Ishikawa (cell line): ENCODE results near the gene ADCY2.

Source experiments
- CEBPB ChIP-seq: IDR thresholded peaks from 2 replicates; pipeline ENCODE4 v1.6.1; 2012
- CREB1 ChIP-seq: IDR thresholded peaks from 2 replicates; pipeline ENCODE4 v1.6.1; 2012; ENCODE audit warnings: low read depth
- EGR1 ChIP-seq: IDR thresholded peaks from 2 replicates; pipeline ENCODE4 v1.6.1; 2012
- EP300 ChIP-seq: IDR thresholded peaks from 2 replicates; pipeline ENCODE4 v1.6.1; 2012; ENCODE audit warnings: borderline replicate concordance
- FOXM1 ChIP-seq: IDR thresholded peaks from 2 replicates; pipeline ENCODE4 v1.6.1; 2012; ENCODE audit warnings: low read depth, borderline replicate concordance
- NFIC ChIP-seq: IDR thresholded peaks from 2 replicates; pipeline ENCODE4 v1.6.1; 2012
- RAD21 ChIP-seq: IDR thresholded peaks from 2 replicates; pipeline ENCODE4 v1.6.1; 2012; ENCODE audit warnings: low read depth
- TAF1 ChIP-seq: IDR thresholded peaks from 2 replicates; pipeline ENCODE4 v1.6.1; 2012; ENCODE audit warnings: low read depth, mild to moderate bottlenecking
- TCF12 ChIP-seq: IDR thresholded peaks from 2 replicates; pipeline ENCODE4 v1.6.1; 2012; ENCODE audit warnings: low read depth
- TEAD4 ChIP-seq: IDR thresholded peaks from 2 replicates; pipeline ENCODE4 v1.6.1; 2012
- YY1 ChIP-seq: IDR thresholded peaks from 2 replicates; pipeline ENCODE4 v1.6.1; 2012; ENCODE audit warnings: low read depth
- ZBTB7A ChIP-seq: IDR thresholded peaks from 2 replicates; pipeline ENCODE4 v1.6.1; 2012; ENCODE audit warnings: low read depth
- TF ChIP-seq, protein P1 (sequence below): IDR thresholded peaks from 2 replicates; pipeline ENCODE4 v1.6.1; 2012; ENCODE audit warnings: low read depth, mild to moderate bottlenecking
- TF ChIP-seq, protein P2 (sequence below): IDR thresholded peaks from 2 replicates; pipeline ENCODE4 v1.6.1; 2012
- TF ChIP-seq, protein P3 (sequence below): IDR thresholded peaks from 2 replicates; pipeline ENCODE4 v1.6.1; 2012

Gene ADCY2

DNA sequence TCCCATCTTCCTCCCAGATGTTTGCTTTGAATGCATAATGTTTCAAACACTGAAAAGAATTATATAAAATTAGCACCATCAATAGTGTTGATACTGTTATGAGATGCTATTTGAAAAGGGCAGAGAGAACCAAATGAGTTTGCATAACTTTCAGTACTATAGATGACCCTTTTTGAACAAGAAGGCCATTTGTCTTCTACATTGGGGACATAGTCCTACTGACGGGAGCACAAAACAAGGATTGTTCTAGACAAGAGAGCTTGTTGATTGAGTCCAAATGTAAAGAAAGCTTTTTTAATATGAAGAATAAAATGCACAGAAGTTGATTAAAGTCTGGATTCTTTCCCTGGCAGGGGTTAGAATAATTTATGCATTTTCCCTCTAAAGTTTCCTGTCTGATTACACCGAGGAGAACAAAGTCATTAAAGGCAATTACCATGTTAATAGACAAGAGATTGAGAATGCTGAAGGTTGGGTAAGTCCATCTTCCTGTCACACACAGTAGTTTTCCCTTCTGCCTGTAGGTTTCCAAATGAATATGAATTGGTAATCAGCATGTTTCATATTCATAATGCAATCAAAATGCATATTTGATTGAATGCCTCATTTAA lies 32.8 kb upstream of the ADCY2 start:
- TF ChIP-seq, protein P1, sequence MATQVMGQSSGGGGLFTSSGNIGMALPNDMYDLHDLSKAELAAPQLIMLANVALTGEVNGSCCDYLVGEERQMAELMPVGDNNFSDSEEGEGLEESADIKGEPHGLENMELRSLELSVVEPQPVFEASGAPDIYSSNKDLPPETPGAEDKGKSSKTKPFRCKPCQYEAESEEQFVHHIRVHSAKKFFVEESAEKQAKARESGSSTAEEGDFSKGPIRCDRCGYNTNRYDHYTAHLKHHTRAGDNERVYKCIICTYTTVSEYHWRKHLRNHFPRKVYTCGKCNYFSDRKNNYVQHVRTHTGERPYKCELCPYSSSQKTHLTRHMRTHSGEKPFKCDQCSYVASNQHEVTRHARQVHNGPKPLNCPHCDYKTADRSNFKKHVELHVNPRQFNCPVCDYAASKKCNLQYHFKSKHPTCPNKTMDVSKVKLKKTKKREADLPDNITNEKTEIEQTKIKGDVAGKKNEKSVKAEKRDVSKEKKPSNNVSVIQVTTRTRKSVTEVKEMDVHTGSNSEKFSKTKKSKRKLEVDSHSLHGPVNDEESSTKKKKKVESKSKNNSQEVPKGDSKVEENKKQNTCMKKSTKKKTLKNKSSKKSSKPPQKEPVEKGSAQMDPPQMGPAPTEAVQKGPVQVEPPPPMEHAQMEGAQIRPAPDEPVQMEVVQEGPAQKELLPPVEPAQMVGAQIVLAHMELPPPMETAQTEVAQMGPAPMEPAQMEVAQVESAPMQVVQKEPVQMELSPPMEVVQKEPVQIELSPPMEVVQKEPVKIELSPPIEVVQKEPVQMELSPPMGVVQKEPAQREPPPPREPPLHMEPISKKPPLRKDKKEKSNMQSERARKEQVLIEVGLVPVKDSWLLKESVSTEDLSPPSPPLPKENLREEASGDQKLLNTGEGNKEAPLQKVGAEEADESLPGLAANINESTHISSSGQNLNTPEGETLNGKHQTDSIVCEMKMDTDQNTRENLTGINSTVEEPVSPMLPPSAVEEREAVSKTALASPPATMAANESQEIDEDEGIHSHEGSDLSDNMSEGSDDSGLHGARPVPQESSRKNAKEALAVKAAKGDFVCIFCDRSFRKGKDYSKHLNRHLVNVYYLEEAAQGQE: no peak

DNA sequence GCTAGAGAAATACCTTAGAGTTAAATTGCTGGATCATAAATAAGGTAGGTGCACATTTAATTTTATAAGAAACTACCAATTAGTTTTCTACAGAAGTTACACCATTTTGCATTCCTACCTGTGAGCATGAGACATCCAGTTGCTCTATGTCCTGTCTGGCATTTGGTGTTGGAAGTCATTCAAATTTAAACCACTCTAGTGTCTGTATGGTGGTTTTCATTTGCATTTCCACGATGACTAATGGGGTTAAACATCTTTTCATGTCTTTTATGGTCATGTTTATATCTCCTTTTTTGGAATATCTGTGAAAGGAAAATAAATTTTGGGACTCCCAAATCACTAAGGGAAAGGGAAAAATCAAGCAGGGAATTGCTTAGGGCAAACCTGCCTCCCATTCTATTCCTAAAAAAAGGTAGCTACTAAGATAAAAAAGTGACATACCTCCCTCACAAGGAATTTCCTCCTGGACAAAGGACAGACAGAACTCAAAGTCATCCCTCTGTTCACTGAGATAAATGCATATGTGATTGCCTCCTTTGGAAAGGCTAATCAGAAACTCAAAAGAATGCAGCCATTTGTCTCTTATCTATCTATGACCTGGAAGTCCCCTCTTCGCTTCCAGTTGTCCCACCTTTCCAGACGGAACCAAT lies 31.6 kb upstream of the ADCY2 start:
- TF ChIP-seq TEAD4 (no peak), YY1 (no peak), CEBPB (no peak), EGR1 (no peak), ZBTB7A (no peak), CREB1 (no peak), TCF12 (no peak), EP300 (no peak), FOXM1 (no peak), RAD21 (no peak), NFIC (no peak)
- TF ChIP-seq, protein P2, sequence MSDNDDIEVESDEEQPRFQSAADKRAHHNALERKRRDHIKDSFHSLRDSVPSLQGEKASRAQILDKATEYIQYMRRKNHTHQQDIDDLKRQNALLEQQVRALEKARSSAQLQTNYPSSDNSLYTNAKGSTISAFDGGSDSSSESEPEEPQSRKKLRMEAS: no peak
- TF ChIP-seq, protein P3, sequence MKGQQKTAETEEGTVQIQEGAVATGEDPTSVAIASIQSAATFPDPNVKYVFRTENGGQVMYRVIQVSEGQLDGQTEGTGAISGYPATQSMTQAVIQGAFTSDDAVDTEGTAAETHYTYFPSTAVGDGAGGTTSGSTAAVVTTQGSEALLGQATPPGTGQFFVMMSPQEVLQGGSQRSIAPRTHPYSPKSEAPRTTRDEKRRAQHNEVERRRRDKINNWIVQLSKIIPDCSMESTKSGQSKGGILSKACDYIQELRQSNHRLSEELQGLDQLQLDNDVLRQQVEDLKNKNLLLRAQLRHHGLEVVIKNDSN: no peak

DNA sequence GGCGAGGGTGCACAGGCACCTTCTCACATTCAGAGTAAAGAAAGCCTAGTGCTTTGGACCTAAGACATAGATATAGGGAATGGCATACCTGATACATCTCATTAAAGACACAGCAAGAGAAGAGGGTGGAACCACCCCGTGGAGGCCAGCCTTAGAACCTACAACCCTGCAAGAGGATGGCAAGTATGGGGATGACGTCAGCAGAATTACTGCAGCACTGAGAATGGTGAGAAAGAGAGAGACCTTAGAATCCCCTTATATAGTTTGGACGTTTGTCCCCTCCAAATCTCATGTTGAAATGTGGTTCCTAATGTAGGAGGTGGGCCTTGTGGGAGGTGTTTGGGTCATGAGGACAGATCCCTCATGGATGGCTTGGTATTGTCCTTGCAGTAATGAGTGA lies 28.2 kb upstream of the ADCY2 start:
- no peak for TF ChIP-seq CEBPB
- no peak for TF ChIP-seq EGR1

DNA sequence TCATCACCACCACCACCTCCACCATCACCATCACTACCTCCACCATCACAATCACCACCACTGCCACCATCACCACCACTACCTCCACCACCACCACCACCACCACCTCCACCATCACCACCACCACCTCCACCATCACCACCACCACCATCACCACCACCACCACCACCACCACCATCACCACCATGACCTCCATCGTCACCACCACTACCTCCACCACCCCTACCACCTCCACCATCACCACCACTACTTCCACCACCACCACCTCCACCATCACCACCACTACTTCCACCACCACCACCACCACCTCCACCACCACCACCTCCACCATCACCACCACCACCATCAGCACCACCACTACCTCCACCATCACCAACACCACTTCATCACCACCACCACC lies 23.5 kb upstream of the ADCY2 start:
- TF ChIP-seq CREB1 (no peak), FOXM1 (no peak), RAD21 (no peak), EGR1 (no peak)
- TF ChIP-seq, protein P3: no peak
- TF ChIP-seq, protein P2: no peak

DNA sequence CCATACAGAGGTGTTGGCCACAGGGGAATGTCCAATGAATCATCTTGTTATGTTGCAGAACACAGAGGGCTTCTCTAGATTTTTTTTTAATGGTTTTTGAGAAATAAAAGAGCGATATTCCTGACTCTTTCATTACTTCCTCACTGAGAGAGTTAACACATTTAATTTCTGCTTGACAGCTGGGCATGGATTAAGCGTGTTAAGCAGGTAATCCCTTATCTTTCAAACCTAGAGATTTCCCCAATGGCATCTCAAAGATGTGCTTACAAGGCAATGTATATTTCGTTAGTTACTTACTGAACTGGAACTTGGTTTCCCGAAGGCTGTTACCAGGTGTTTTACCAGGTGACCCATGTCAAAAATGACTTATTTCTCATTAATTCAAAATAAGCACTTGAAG lies 21.8 kb upstream of the ADCY2 start:
- TF ChIP-seq, protein P2: no peak
- no peak for TF ChIP-seq EGR1
- TF ChIP-seq TAF1: no peak
- TF ChIP-seq CEBPB: no peak
- no peak for TF ChIP-seq RAD21
- no peak for TF ChIP-seq NFIC
- no peak for TF ChIP-seq TEAD4

DNA sequence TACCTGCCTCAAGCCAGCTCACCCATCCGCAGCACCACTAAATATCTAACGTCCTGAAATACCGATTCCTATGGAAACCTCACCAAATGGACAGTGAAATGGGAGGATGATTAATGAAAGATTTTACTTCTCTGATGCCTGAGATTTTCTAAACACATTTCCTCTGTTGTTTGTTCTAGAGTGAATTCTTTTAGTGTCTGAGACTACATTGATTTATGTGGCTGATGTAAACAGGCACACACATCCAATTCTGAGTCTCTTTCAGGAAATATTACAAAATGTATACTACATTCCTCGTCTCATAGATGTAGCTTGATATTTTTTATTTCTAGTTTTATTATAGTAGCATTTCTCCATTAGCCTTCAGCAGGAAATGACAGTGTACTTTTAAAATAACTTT lies 20.5 kb upstream of the ADCY2 start:
- no peak for TF ChIP-seq NFIC
- TF ChIP-seq, protein P1: no peak
- no peak for TF ChIP-seq RAD21
- TF ChIP-seq CEBPB: no peak
- TF ChIP-seq YY1: no peak
- TF ChIP-seq FOXM1: no peak
- TF ChIP-seq EP300: no peak
- no peak for TF ChIP-seq ZBTB7A
- TF ChIP-seq EGR1: no peak
- TF ChIP-seq CREB1: no peak
- TF ChIP-seq, protein P3: no peak
- TF ChIP-seq, protein P2: no peak
- TF ChIP-seq TEAD4: no peak
- no peak for TF ChIP-seq TAF1
- no peak for TF ChIP-seq TCF12
